Measurements from ENCODE around the gene FKBP5. TPM values are rescaled to one million over a fixed set of nuclear protein-coding genes. Genes with fewer than 3 reads are reported as not detected.

The FKBP5 gene
- total and polyA plus RNA-seq, 2 donors (not counting 3 experiments of a cell fraction or from before 2014, with no cell fraction given), result 16.7 to 56.8 TPM

DNA sequence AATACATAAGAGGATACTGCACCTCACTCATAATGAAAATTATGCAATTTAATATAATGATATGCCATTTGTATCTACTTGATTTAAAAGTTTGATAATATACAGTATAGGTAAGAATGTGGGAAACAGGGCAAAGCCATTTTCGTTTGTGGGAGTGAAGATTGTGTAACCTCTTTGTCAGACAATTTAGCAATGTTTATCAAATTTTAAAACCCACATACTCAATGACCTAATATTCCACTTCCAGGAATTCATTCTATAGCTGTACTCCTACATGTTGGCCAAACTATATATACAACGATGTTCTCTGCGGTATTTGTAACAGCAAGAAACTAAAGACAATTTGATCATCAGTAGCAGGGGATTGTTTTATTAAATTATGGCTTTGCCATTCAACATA is 17.8 kb upstream of the FKBP5 start:
- no peak for FAIRE-seq
- POLR2A ChIA-PET, result no interaction called here
- dilution Hi-C loops (cut with MboI; ENCODE audit: extremely low pct_ligation_motif_present, low sequenced_read_pairs), result no loop called here

More for the DNA sequence above, 17.8 kb upstream of the FKBP5 start:
- H3K9ac ChIP-seq (replicated peaks; ENCODE audit: extremely low read depth, insufficient read depth, low read length), result no peak overlapping the region
- TF ChIP-seq POLR2AphosphoS5 (IDR thresholded peaks at IDR 0.05; ENCODE audit: insufficient read depth, low read depth, low read length) (no peak), EZH2 (IDR thresholded peaks at IDR 0.05; ENCODE audit: borderline replicate concordance, low read depth, low read length, severe bottlenecking) (no peak), FOS (IDR thresholded peaks at IDR 0.05; ENCODE audit: borderline replicate concordance, insufficient read depth, low read length) (no peak), POLR2A (IDR thresholded peaks at IDR 0.05; ENCODE audit: low read depth, low read length) (no peak), MYC (IDR thresholded peaks at IDR 0.05; ENCODE audit: low read depth, low read length) (no peak), JUN (IDR thresholded peaks at IDR 0.05; ENCODE audit: borderline replicate concordance, insufficient read depth, insufficient read length, low read depth) (no peak), GATA2 (IDR thresholded peaks at IDR 0.05; ENCODE audit: insufficient read depth, insufficient read length, low read depth, low read length) (no peak)
- TF ChIP-seq, protein P1, sequence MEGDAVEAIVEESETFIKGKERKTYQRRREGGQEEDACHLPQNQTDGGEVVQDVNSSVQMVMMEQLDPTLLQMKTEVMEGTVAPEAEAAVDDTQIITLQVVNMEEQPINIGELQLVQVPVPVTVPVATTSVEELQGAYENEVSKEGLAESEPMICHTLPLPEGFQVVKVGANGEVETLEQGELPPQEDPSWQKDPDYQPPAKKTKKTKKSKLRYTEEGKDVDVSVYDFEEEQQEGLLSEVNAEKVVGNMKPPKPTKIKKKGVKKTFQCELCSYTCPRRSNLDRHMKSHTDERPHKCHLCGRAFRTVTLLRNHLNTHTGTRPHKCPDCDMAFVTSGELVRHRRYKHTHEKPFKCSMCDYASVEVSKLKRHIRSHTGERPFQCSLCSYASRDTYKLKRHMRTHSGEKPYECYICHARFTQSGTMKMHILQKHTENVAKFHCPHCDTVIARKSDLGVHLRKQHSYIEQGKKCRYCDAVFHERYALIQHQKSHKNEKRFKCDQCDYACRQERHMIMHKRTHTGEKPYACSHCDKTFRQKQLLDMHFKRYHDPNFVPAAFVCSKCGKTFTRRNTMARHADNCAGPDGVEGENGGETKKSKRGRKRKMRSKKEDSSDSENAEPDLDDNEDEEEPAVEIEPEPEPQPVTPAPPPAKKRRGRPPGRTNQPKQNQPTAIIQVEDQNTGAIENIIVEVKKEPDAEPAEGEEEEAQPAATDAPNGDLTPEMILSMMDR (IDR thresholded peaks at IDR 0.05; ENCODE audit: extremely low read depth in 1 of 2, insufficient read depth in 1 of 2, low read depth in 1 of 2, low read length in 2 of 2), result no peak
- TF ChIP-seq, protein P2, sequence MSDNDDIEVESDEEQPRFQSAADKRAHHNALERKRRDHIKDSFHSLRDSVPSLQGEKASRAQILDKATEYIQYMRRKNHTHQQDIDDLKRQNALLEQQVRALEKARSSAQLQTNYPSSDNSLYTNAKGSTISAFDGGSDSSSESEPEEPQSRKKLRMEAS (IDR thresholded peaks at IDR 0.05; ENCODE audit: insufficient read depth, insufficient read length), result no peak
- intact Hi-C loops (cut with micrococcal nuclease), result no loop called here
- H4K20me1 ChIP-seq (replicated peaks; ENCODE audit: control insufficient read depth, extremely low read depth, insufficient read depth, low read length), result no peaks in the 10 kb centered on the region
- H3K36me3 ChIP-seq (ENCODE audit: control insufficient read depth in 2 of 2, extremely low read depth in 1 of 2, insufficient read depth in 2 of 2, low read length in 2 of 2), result no peaks in the 10 kb centered on the region
- H3K9me1 ChIP-seq (replicated peaks; ENCODE audit: control insufficient read depth, extremely low read depth, insufficient read depth, low read length), result no peaks in the 10 kb centered on the region
- no peak for DNase-seq (ENCODE audit: low read depth, low spot score)
- no peak overlapping the region for H3K4me3 ChIP-seq (replicated peaks in 1 of 3; ENCODE audit: insufficient read depth in 1 of 3, low read depth in 1 of 3, low read length in 3 of 3)
- no peaks in the 10 kb centered on the region for H3K27me3 ChIP-seq (ENCODE audit: control insufficient read depth in 2 of 2, insufficient read depth in 2 of 2, low read length in 2 of 2)
- H3K9me3 ChIP-seq (replicated peaks; ENCODE audit: control insufficient read depth, insufficient read depth, low read length), result no peaks in the 10 kb centered on the region
- CTCF ChIA-PET, result no interaction called here
- BruUV-seq (replicated peaks), result no TSS peak
- no peak overlapping the region for H2AFZ ChIP-seq (ENCODE audit: low read depth, low read length)
- H3K27ac ChIP-seq (ENCODE audit: insufficient read depth, low read depth, low read length), result no peak overlapping the region
- H3K4me2 ChIP-seq (ENCODE audit: insufficient read depth, low read length), result no peak overlapping the region
- peaks cover 3% of the 10 kb centered on the region for H3K4me1 ChIP-seq (ENCODE audit: control insufficient read depth, extremely low read depth, insufficient read depth, low read length)
- H3K79me2 ChIP-seq (ENCODE audit: control insufficient read depth, insufficient read depth, low read length), result no peaks in the 10 kb centered on the region
